ENCODE results near the gene C1orf115.

DNA sequence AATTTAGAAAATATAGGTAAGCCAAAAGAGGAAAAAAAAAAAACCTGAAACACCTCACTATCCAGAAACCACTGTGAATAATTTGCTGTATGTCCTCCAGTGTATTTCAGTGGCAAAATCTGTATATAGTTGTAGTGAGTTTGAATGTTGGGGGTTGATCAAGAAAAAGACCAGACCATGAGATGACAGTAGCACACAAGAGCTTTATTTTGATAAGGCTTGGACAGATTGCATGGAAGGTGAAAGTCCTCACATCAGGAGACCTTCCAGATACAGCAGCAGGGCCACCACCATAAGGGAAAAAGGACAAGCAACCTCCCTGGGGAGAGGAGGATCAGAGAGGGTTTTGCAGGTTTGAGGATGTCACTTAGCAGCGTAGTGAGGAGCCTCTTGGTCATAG, 16.2 kb upstream of the C1orf115 start:
- TF ChIP-seq POLR2A (IDR thresholded peaks at IDR 0.05; ENCODE audit: low read depth) (no peak), CTCF (IDR thresholded peaks at IDR 0.05) (no peak), EP300 (IDR thresholded peaks at IDR 0.05) (no peak), POLR2AphosphoS5 (IDR thresholded peaks at IDR 0.05) (no peak)

All from esophagus muscularis mucosa (tissue), 4 donors.